GM12872 (cell line): ENCODE measurements around the gene PCNX2.

ENCODE experiments used
- CTCF ChIP-seq: IDR thresholded peaks from 3 replicates; pipeline ENCODE4 v1.5.1; 2011; ENCODE audit warnings: low read depth, mild to moderate bottlenecking, low read length, moderate library complexity; ENCODE audit not compliant: insufficient read depth

The PCNX2 gene

DNA sequence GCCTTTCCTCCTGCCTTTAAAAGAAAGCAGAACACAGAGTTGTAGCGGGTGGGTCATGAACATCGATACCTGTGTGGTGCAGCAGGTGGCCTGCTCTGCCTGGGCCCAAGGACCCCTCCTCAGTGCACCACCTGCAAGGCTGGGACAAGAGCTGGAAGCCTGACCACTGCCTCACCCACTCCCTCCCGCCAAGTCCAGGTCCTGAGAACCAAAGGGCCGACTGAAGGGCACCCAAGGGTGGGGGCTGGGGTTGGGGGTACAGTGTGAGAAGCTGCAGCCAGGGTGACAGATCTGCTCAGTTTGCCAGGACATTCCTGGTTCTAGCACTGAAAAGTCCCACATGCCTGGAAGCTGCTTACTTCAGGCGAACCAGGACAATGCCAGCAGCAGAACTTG, 309.0 kb downstream of the PCNX2 start:
- no peak for TF ChIP-seq CTCF

DNA sequence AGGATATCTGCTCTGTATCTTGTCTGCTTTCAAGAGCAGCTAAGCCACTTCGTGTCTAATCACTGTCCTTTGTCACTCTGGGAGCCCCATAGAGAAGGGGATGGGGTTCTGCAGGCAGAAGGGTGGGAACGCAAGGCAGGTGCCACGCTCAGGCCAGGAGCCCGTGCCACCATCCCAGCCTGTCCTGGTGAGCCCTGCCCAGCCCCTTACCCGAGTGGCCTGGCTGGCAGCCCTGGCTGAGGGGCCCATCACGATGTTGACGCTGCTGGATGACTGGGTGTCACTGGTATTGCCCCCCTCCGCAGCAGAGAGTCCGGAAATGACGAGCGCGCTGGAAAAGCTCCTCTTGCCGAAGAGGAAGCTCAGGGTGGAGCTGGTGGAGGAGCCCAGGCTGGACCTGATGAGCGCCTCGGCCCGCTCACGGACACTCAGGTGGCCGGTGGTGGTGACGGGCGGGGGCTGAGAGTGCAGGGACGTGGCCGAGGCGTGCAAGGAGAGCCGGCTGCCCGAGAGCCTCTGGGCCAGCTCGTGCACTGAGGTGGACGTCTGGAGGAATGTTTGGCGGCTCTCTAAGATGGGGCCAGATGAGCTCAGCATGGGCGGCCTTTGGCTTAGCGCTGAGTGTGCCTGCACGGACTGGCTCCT, 309.5 kb downstream of the PCNX2 start:
- TF ChIP-seq CTCF = no peak

DNA sequence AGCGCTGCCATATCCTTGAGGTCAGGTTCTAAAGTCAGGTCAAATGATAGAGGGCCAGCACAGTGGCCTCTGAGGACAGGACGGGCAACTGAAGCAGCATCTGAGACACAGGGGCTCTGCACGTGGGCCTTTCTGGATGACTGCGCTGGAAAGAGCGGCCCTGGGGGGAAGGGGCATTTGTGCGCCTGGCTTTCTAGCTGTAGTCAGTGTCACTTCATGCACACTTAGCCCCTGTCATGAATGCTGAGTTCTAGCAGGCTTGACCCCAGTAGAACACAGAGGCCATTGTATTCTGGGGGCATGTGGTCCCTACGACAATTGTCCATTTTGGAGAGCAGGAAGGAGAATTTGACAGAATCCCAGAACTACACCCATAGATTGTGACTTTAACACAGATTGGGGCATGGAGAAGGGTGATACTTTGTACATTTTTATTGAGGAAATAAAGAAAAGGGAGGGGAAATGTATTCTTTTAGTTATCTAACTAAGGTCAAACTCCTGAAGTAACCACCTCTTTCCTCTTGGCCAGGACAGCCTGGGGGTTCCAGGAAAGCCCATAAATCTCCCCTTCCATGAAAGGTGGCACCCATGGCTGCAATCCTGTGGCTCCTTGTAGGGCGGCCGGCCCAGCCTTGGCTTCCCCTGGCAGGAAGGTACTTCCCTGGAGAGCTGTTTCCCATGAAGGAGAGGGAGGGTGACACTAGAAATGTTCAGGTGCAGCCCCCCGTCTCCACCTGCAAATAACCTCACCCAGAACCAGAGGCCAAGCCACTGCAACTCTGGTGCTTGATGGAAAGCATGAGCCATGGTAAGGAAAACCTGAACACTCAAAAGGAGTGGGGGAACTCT, 310.7 kb downstream of the PCNX2 start:
- no peak for TF ChIP-seq CTCF

DNA sequence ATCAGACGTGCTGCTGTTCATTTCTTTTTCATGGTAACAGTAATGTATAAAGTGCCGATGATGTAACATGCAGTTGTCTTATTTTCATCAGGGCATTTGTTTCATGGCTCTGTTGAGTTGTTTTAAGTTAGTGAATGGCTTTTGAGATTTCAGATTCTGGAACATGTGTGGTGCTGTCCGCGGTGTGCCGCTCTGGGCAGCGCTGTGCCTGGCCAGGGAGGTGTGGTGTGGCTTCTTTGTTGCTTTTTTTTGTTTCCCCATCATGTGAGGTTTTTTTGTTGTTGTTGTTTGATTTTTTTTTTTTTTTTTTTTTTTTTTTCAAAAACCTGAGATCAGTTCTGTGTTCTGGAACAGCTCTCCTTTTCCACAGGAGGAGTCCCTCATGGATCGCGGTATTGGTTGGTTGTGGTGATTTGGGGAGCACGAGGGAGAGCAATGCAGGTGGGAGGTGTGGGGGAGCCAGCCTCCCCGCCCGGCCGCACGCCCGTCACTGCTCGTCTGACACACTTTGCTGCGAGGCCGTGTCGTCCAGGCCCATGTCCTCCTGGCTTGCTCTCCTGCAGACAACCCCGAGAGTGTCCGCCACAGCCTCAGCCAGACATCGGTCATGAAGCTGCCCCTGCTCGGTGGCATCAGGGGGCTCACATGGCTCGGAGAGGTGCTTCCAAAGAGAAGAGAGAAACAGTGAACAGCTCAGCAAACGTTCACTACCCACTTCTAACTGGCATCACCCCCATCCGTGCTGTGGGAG, 311.5 kb downstream of the PCNX2 start:
- TF ChIP-seq CTCF = no peak

- no peak for TF ChIP-seq CTCF
These were observed 312.1 kb downstream of the PCNX2 start for GRCh38 chr1:232983375-232983774.

- no peak for TF ChIP-seq CTCF
These were observed 313.1 kb downstream of the PCNX2 start for GRCh38 chr1:232982238-232982944.
